SU-DHL-6 (cell line): Measurements from ENCODE around the gene CDH13.

Experiments
- H2AFZ ChIP-seq: fragments of 200-600 bp; sonication (generic); 2 replicates; pipeline ENCODE4 v1.6.1; 2014; ENCODE audit warnings: low read depth, mild to moderate bottlenecking, moderate library complexity, mixed read lengths, antibody characterized with exemption, low read length; ENCODE audit not compliant: severe bottlenecking
- H3F3A ChIP-seq: fragments of 200-600 bp; shearing (Covaris generic); 2 replicates; pipeline ENCODE4 v1.6.0; 2016; ENCODE audit warnings: antibody characterized with exemption, mild to moderate bottlenecking; ENCODE audit not compliant: insufficient read depth
- H3K27ac ChIP-seq: fragments of 200-600 bp; sonication (generic); 2 replicates; pipeline ENCODE4 v1.5.1; 2016; ENCODE audit warnings: low read depth, mild to moderate bottlenecking, low read length, moderate library complexity, mixed read lengths
- H3K27me3 ChIP-seq: fragments of 200-600 bp; sonication (generic), shearing (Covaris generic); 2 replicates; pipeline ENCODE4 v1.6.0; 2014; ENCODE audit warnings: mild to moderate bottlenecking, low read length
- H3K36me3 ChIP-seq: fragments of 200-600 bp; sonication (generic); 2 replicates; pipeline ENCODE4 v1.6.1; 2014; ENCODE audit warnings: mild to moderate bottlenecking, low read length, mixed read lengths
- H3K4me2 ChIP-seq: fragments of 300-600, 200-600 bp; shearing (Covaris generic), sonication (generic); 2 replicates; pipeline ENCODE4 v1.6.0; 2014; ENCODE audit warnings: low read length, low read depth, mild to moderate bottlenecking; ENCODE audit not compliant: poor library complexity, severe bottlenecking
- H3K4me3 ChIP-seq: fragments of 200-600 bp; sonication (generic); 2 replicates; pipeline ENCODE4 v1.5.1; 2014; ENCODE audit warnings: antibody characterized with exemption, low read length, mild to moderate bottlenecking, mixed read lengths; ENCODE audit not compliant: insufficient read depth, poor library complexity, severe bottlenecking
- H3K79me2 ChIP-seq: fragments of 200-600 bp; sonication (generic); 2 replicates; pipeline ENCODE4 v1.6.1; 2014; ENCODE audit warnings: mild to moderate bottlenecking, low read length, moderate library complexity; ENCODE audit not compliant: insufficient read depth
- H3K9ac ChIP-seq: fragments of 200-600 bp; sonication (generic); 2 replicates; pipeline ENCODE4 v1.7.0; 2014; ENCODE audit warnings: mild to moderate bottlenecking, low read length
- H3K9me2 ChIP-seq: fragments of 200-600 bp; sonication (generic); replicated peaks from 2 replicates; pipeline ENCODE4 v1.6.1; 2014; ENCODE audit warnings: low read length; ENCODE audit not compliant: insufficient read depth
- H3K9me3 ChIP-seq: fragments of 200-600 bp; sonication (generic); 2 replicates; pipeline ENCODE4 v1.6.1; 2014; ENCODE audit warnings: low read length, mixed read lengths; ENCODE audit not compliant: insufficient read depth
- H4K20me1 ChIP-seq: fragments of 200-600 bp; sonication (generic); 2 replicates; pipeline ENCODE4 v1.6.1; 2014; ENCODE audit warnings: low read depth, mild to moderate bottlenecking, antibody characterized with exemption, low read length, moderate library complexity, mixed read lengths
- EZH2phosphoT487 ChIP-seq: fragments of 200-600 bp; sonication (generic), shearing (Covaris generic); conservative IDR thresholded peaks from 2 replicates; pipeline ENCODE4 v1.6.1; 2018; ENCODE audit warnings: mild to moderate bottlenecking, antibody characterized with exemption, low read length, moderate library complexity, mixed read lengths
- TF ChIP-seq, protein P1 (sequence below): fragments of 200-600 bp; sonication (generic); IDR thresholded peaks from one replicate; pipeline ENCODE4 v1.5.1; 2017; ENCODE audit warnings: antibody characterized with exemption, mild to moderate bottlenecking, low read length, moderate library complexity; ENCODE audit not compliant: insufficient read depth, poor library complexity, severe bottlenecking

CDH13 gene

DNA sequence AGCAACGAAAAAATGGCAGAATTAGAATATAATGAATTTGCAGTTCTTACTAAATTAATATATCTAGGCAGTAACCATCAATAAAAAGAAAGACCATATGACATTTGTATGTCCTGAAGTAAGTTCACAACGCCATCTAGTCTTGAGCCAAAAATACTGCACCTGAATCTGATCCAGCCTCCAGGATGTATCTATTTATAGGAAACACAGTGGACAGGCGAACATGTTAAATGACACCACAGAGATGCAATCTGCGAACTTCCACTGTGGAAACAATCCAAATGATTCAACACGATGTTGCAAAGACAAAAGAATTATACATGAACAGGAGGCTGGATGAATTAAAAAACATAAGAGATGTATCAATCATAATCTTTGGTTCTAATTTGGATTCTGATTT is 197.6 kb downstream of the CDH13 start:
- Histone ChIP-seq H2AFZ (no peak overlapping the region), H3K79me2 (no peaks in the 10 kb centered on the region), H3K4me2 (no peak overlapping the region), H3K9me3 (no peaks in the 10 kb centered on the region), H4K20me1 (no peaks in the 10 kb centered on the region), H3K36me3 (no peaks in the 10 kb centered on the region), H3K9ac (no peak overlapping the region), H3K9me2 (no peaks in the 10 kb centered on the region), H3K27ac (no peak overlapping the region), H3F3A (no peaks in the 10 kb centered on the region), H3K4me3 (no peak overlapping the region), H3K27me3 (no peaks in the 10 kb centered on the region)
- no peak for TF ChIP-seq EZH2phosphoT487
- TF ChIP-seq, protein P1, sequence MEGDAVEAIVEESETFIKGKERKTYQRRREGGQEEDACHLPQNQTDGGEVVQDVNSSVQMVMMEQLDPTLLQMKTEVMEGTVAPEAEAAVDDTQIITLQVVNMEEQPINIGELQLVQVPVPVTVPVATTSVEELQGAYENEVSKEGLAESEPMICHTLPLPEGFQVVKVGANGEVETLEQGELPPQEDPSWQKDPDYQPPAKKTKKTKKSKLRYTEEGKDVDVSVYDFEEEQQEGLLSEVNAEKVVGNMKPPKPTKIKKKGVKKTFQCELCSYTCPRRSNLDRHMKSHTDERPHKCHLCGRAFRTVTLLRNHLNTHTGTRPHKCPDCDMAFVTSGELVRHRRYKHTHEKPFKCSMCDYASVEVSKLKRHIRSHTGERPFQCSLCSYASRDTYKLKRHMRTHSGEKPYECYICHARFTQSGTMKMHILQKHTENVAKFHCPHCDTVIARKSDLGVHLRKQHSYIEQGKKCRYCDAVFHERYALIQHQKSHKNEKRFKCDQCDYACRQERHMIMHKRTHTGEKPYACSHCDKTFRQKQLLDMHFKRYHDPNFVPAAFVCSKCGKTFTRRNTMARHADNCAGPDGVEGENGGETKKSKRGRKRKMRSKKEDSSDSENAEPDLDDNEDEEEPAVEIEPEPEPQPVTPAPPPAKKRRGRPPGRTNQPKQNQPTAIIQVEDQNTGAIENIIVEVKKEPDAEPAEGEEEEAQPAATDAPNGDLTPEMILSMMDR: no peak

DNA sequence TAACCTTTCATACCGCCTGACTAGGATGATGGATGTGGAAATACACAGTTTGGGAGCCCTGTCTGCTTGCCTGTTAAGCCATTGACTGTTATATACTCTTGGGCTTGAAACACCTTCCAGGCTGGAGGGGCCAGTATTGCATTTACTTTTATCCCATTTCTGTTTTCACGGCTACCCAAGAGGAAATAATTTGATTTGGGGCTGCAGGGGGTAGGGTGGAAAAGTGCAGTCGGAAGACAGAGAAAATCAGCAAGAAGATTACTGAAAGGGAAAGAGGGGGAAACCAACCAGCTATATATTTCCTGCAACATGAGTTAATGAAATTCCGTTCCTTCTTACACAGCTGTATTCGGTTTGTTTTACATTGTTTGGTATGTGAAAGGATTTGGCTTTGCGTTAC is 202.5 kb downstream of the CDH13 start:
- Histone ChIP-seq H3K4me2 (no peak overlapping the region), H3K4me3 (no peak overlapping the region), H2AFZ (no peak overlapping the region), H3K27ac (no peak overlapping the region), H3K36me3 (no peaks in the 10 kb centered on the region), H3K9me3 (no peaks in the 10 kb centered on the region), H4K20me1 (no peaks in the 10 kb centered on the region), H3K9me2 (no peaks in the 10 kb centered on the region), H3F3A (no peaks in the 10 kb centered on the region), H3K9ac (no peak overlapping the region), H3K27me3 (no peaks in the 10 kb centered on the region), H3K79me2 (no peaks in the 10 kb centered on the region)
- TF ChIP-seq EZH2phosphoT487: no peak
- TF ChIP-seq, protein P1: no peak

DNA sequence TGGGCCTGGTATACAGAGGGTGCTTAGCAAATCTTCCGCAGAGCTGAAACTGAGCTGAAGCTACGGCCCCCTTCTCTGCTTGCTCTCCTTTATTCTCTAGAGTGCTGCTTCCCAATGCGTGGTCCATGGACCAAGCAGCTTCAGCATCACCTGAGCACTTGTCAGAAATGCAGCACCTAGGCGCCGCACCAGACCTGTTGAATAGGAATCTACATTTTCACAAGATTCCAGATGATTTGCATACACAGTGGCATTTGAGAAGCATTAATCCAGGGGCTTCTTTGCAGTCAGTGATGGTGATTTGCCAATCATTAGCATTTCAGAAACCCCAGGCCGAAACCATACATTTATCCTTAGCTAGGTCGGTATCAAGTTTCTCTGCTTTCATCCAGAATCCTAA is 204.2 kb downstream of the CDH13 start:
- H3K36me3 ChIP-seq: no peaks in the 10 kb centered on the region

More for the DNA sequence above, 204.2 kb downstream of the CDH13 start:
- Histone ChIP-seq H3K9ac (no peak overlapping the region), H3K27ac (no peak overlapping the region), H3K4me3 (no peak overlapping the region), H3F3A (no peaks in the 10 kb centered on the region), H3K79me2 (no peaks in the 10 kb centered on the region), H3K4me2 (no peak overlapping the region), H4K20me1 (no peaks in the 10 kb centered on the region), H3K27me3 (no peaks in the 10 kb centered on the region), H3K9me2 (no peaks in the 10 kb centered on the region), H3K9me3 (no peaks in the 10 kb centered on the region), H2AFZ (no peak overlapping the region)
- TF ChIP-seq, protein P1: no peak
- no peak for TF ChIP-seq EZH2phosphoT487
